ENCODE results near the gene TSPAN16.

TSPAN16 gene

GRCh38 chr19:11252665-11253355 lies 43.1 kb upstream of the TSPAN16 start:
- Histone ChIP-seq H3K36me3 (ENCODE audit: insufficient read depth, low read length) (peaks cover 9% of the 10 kb centered on the region), H3K9me3 (ENCODE audit: low read length) (no peaks in the 10 kb centered on the region), H4K20me1 (ENCODE audit: insufficient read depth, low read length) (no peaks in the 10 kb centered on the region), H3K9me2 (ENCODE audit: low read depth, low read length) (no peaks in the 10 kb centered on the region), H3K79me2 (ENCODE audit: insufficient read depth, low read length) (no peaks in the 10 kb centered on the region), H2AFZ (ENCODE audit: low read length) (no peak overlapping the region), H3K4me3 (ENCODE audit: low read depth, low read length, poor library complexity, severe bottlenecking) (no peak overlapping the region), H3K27ac (ENCODE audit: low read depth, low read length, poor library complexity, severe bottlenecking) (no peak overlapping the region), H3K9ac (ENCODE audit: low read length) (no peak overlapping the region), H3F3A (ENCODE audit: insufficient read depth, low read length) (no peaks in the 10 kb centered on the region), H3K27me3 (ENCODE audit: insufficient read depth, low read length) (no peaks in the 10 kb centered on the region), H3K4me2 (ENCODE audit: low read length) (no peak overlapping the region), H3K4me1 (ENCODE audit: insufficient read depth, low read length, severe bottlenecking) (no peaks in the 10 kb centered on the region)
- TF ChIP-seq CTCF (IDR thresholded peaks at IDR 0.05; ENCODE audit: low read length) = no peak
- no peak for TF ChIP-seq EZH2 (IDR thresholded peaks at IDR 0.05; ENCODE audit: borderline replicate concordance, low read length)

- Histone ChIP-seq H3K9me2 (ENCODE audit: low read depth, low read length) (no peaks in the 10 kb centered on the region), H2AFZ (ENCODE audit: low read length) (no peak overlapping the region), H3K9me3 (ENCODE audit: low read length) (no peaks in the 10 kb centered on the region), H3K79me2 (ENCODE audit: insufficient read depth, low read length) (no peaks in the 10 kb centered on the region), H3K27ac (ENCODE audit: low read depth, low read length, poor library complexity, severe bottlenecking) (no peak overlapping the region), H3K4me1 (ENCODE audit: insufficient read depth, low read length, severe bottlenecking) (no peaks in the 10 kb centered on the region), H3F3A (ENCODE audit: insufficient read depth, low read length) (no peaks in the 10 kb centered on the region), H3K36me3 (ENCODE audit: insufficient read depth, low read length) (peaks cover 7% of the 10 kb centered on the region; the same call in 1 of the 2 replicates), H4K20me1 (ENCODE audit: insufficient read depth, low read length) (no peaks in the 10 kb centered on the region), H3K27me3 (ENCODE audit: insufficient read depth, low read length) (no peaks in the 10 kb centered on the region), H3K9ac (ENCODE audit: low read length) (no peak overlapping the region), H3K4me2 (ENCODE audit: low read length) (no peak overlapping the region), H3K4me3 (ENCODE audit: low read depth, low read length, poor library complexity, severe bottlenecking) (no peak overlapping the region)
- TF ChIP-seq CTCF (IDR thresholded peaks at IDR 0.05; ENCODE audit: low read length) (peak; percentile 34; the same call in 1 of the 2 replicates), EZH2 (IDR thresholded peaks at IDR 0.05; ENCODE audit: borderline replicate concordance, low read length) (no peak)
These were observed 41.3 kb upstream of the TSPAN16 start for GRCh38 chr19:11254666-11255065.

GRCh38 chr19:11256189-11256588 lies 39.8 kb upstream of the TSPAN16 start:
- no peak overlapping the region for H3K4me2 ChIP-seq (ENCODE audit: low read length)
- H3K27me3 ChIP-seq (ENCODE audit: insufficient read depth, low read length) = no peaks in the 10 kb centered on the region
- H3K4me1 ChIP-seq (ENCODE audit: insufficient read depth, low read length, severe bottlenecking) = no peaks in the 10 kb centered on the region
- H3F3A ChIP-seq (ENCODE audit: insufficient read depth, low read length) = no peaks in the 10 kb centered on the region
- no peaks in the 10 kb centered on the region for H3K9me3 ChIP-seq (ENCODE audit: low read length)
- no peaks in the 10 kb centered on the region for H4K20me1 ChIP-seq (ENCODE audit: insufficient read depth, low read length)
- H3K9ac ChIP-seq (ENCODE audit: low read length) = no peak overlapping the region
- TF ChIP-seq CTCF (IDR thresholded peaks at IDR 0.05; ENCODE audit: low read length) (no peak), EZH2 (IDR thresholded peaks at IDR 0.05; ENCODE audit: borderline replicate concordance, low read length) (no peak)
- H2AFZ ChIP-seq (ENCODE audit: low read length) = no peak overlapping the region
- no peaks in the 10 kb centered on the region for H3K79me2 ChIP-seq (ENCODE audit: insufficient read depth, low read length)
- H3K4me3 ChIP-seq (ENCODE audit: low read depth, low read length, poor library complexity, severe bottlenecking) = no peak overlapping the region
- no peak overlapping the region for H3K27ac ChIP-seq (ENCODE audit: low read depth, low read length, poor library complexity, severe bottlenecking)
- H3K9me2 ChIP-seq (ENCODE audit: low read depth, low read length) = no peaks in the 10 kb centered on the region
- H3K36me3 ChIP-seq (ENCODE audit: insufficient read depth, low read length) = peaks cover 7% of the 10 kb centered on the region; the same call in 1 of the 2 replicates
